Measurements from ENCODE around the gene ADGRB3.
"Not testable (repeated sequence)": the region's sequence is repeated elsewhere in the genome, so short reads cannot be mapped to it uniquely, and the experiment has no call there.

Gene ADGRB3

GRCh38 chr6:69220375-69220774, 585.3 kb downstream of the ADGRB3 start:
- DNase-seq (ENCODE audit: low spot score) = no peak
- FAIRE-seq = no peak

- FAIRE-seq (no peak), DNase-seq (ENCODE audit: low spot score) (no peak)
These were observed 596.9 kb downstream of the ADGRB3 start for GRCh38 chr6:69232008-69232407.

- DNase-seq (ENCODE audit: low spot score) (no peak), FAIRE-seq (no peak)
These were observed 597.4 kb downstream of the ADGRB3 start for GRCh38 chr6:69232496-69232895.

- no peak for FAIRE-seq
- peak; percentile 78 for DNase-seq (ENCODE audit: low spot score)
These were observed 597.9 kb downstream of the ADGRB3 start for GRCh38 chr6:69232911-69233448.

- no peak for FAIRE-seq
- no peak for DNase-seq (ENCODE audit: low spot score)
These were observed 603.0 kb downstream of the ADGRB3 start for GRCh38 chr6:69238067-69238466.

- DNase-seq (ENCODE audit: low spot score) (no peak), FAIRE-seq (no peak)
These were observed 611.9 kb downstream of the ADGRB3 start for GRCh38 chr6:69246983-69247382.

GRCh38 chr6:69261010-69261409, 625.9 kb downstream of the ADGRB3 start:
- DNase-seq (ENCODE audit: low spot score) (no peak), FAIRE-seq (no peak)

- DNase-seq (ENCODE audit: low spot score) (no peak), FAIRE-seq (no peak)
These were observed 628.2 kb downstream of the ADGRB3 start for GRCh38 chr6:69263297-69263696.

- FAIRE-seq (no peak), DNase-seq (ENCODE audit: low spot score) (no peak)
These were observed 630.0 kb downstream of the ADGRB3 start for GRCh38 chr6:69265090-69265489.

GRCh38 chr6:69265706-69266105, 630.6 kb downstream of the ADGRB3 start:
- FAIRE-seq (no peak), DNase-seq (ENCODE audit: low spot score) (no peak)

GRCh38 chr6:69276204-69276603, 641.1 kb downstream of the ADGRB3 start:
- FAIRE-seq (no peak), DNase-seq (ENCODE audit: low spot score) (no peak)

GRCh38 chr6:69279805-69280204, 644.7 kb downstream of the ADGRB3 start:
- FAIRE-seq (no peak), DNase-seq (ENCODE audit: low spot score) (no peak)

GRCh38 chr6:69280858-69281257, 645.8 kb downstream of the ADGRB3 start:
- DNase-seq (ENCODE audit: low spot score) = no peak
- no peak for FAIRE-seq

- DNase-seq (ENCODE audit: low spot score) (no peak), FAIRE-seq (no peak)
These were observed 649.2 kb downstream of the ADGRB3 start for GRCh38 chr6:69284176-69284730.

- no peak for FAIRE-seq
- DNase-seq (ENCODE audit: low spot score) = no peak
These were observed 650.0 kb downstream of the ADGRB3 start for GRCh38 chr6:69285054-69285453.

- DNase-seq (ENCODE audit: low spot score) (no peak), FAIRE-seq (no peak)
These were observed 651.2 kb downstream of the ADGRB3 start for GRCh38 chr6:69286331-69286730.

- not testable (repeated sequence) for FAIRE-seq
These were observed 653.1 kb downstream of the ADGRB3 start for GRCh38 chr6:69288198-69288597.

GRCh38 chr6:69289689-69290495, 654.8 kb downstream of the ADGRB3 start:
- no peak for DNase-seq (ENCODE audit: low spot score)
- FAIRE-seq = no peak

More at GRCh38 chr6:69288198-69288597, 653.1 kb downstream of the ADGRB3 start:
- not testable (repeated sequence) for DNase-seq (ENCODE audit: low spot score)

GRCh38 chr6:69293471-69293870, 658.4 kb downstream of the ADGRB3 start:
- no peak for DNase-seq (ENCODE audit: low spot score)
- no peak for FAIRE-seq

GRCh38 chr6:69294407-69294806, 659.3 kb downstream of the ADGRB3 start:
- DNase-seq (ENCODE audit: low spot score) = no peak
- FAIRE-seq = no peak

- no peak for FAIRE-seq
- DNase-seq (ENCODE audit: low spot score) = no peak
These were observed 659.8 kb downstream of the ADGRB3 start for GRCh38 chr6:69294862-69295261.

- DNase-seq (ENCODE audit: low spot score) (no peak), FAIRE-seq (no peak)
These were observed 668.3 kb downstream of the ADGRB3 start for GRCh38 chr6:69303382-69303781.

- FAIRE-seq (no peak), DNase-seq (ENCODE audit: low spot score) (no peak)
These were observed 670.4 kb downstream of the ADGRB3 start for GRCh38 chr6:69305456-69305855.

All from urothelium cell line (cell line).